GM12878 (cell line): ENCODE measurements around the gene MYRF. TPM values are rescaled to one million over a fixed set of nuclear protein-coding genes. Genes with fewer than 3 reads are reported as not detected.

Experiments used
- ATAC-seq: fragments of 200-7000 bp; cut with Tn5 transposase; 3 replicates; pipeline ENCODE4 v1.9.1; 2020; ENCODE audit warnings: mild to moderate bottlenecking, moderate library complexity
- BruUV-seq: library from RNA; stranded (reverse); fragments of 400-500 nt; replicated peaks from 2 replicates; lab custom pipeline; 2021; lab: Mats Ljungman, UMichigan
- CTCF ChIA-PET: fragments of 300-600 bp; sonication (Branson Sonifier 250); formaldehyde crosslinking; extraction: SDS; loops from one replicate; lab custom pipeline; 2021; ENCODE audit warnings: inconsistent platforms; lab: Yijun Ruan, JAX
- POLR2A ChIA-PET: fragments of 350-600 bp; formaldehyde crosslinking; extraction: SDS; loops from one replicate; lab custom pipeline; 2021; ENCODE audit warnings: inconsistent platforms; lab: Charles Lee
- RAD21 ChIA-PET: fragments of 300-600 bp; sonication (Branson Sonifier 250); formaldehyde crosslinking; loops from one replicate; lab custom pipeline; 2023; ENCODE audit warnings: antibody characterized with exemption; ENCODE audit not compliant: unreplicated experiment; lab: Charles Lee
- SMC1A ChIA-PET: fragments of 300-600 bp; sonication (Branson Sonifier 250); formaldehyde crosslinking; loops from one replicate; lab custom pipeline; 2023; ENCODE audit not compliant: unreplicated experiment, uncharacterized antibody; lab: Charles Lee
- DNase-seq: peaks from one replicate; pipeline ENCODE4 v3.0.0-alpha.2; 2011; ENCODE audit warnings: low read depth, low spot score
- FAIRE-seq: peaks from 3 replicates; lab custom pipeline; 2011; peaks lifted over from hg19 to GRCh38; lab: Jason Lieb, UNC
- H2AFZ ChIP-seq: 2 replicates; pipeline ENCODE4 v1.6.0; 2011; ENCODE audit warnings: low read depth, low read length, control low read depth; ENCODE audit not compliant: control insufficient read depth
- H3K27ac ChIP-seq: 2 replicates; pipeline ENCODE4 v1.5.1; 2011; ENCODE audit warnings: control low read depth; ENCODE audit not compliant: control insufficient read depth, insufficient read depth
- H3K27me3 ChIP-seq, 2 experiments: replicated peaks in 1 of 2; 2 replicates each; pipeline versions ENCODE4 v1.6.0 to v1.6.1; 2011; ENCODE audit warnings: low read length in 1 of 2; ENCODE audit not compliant: control insufficient read depth in 2 of 2, insufficient read depth in 2 of 2
- H3K36me3 ChIP-seq, 2 experiments: 2 replicates each; pipeline ENCODE4 v1.5.1; 2011; ENCODE audit warnings: low read length in 1 of 2; ENCODE audit not compliant: control insufficient read depth in 2 of 2, insufficient read depth in 2 of 2
- H3K4me1 ChIP-seq: 2 replicates; pipeline ENCODE4 v1.6.1; 2011; ENCODE audit warnings: mild to moderate bottlenecking, low read length, moderate library complexity, mixed read lengths; ENCODE audit not compliant: control insufficient read depth, insufficient read depth
- H3K4me2 ChIP-seq: 2 replicates; pipeline ENCODE4 v1.6.0; 2011; ENCODE audit warnings: control low read depth; ENCODE audit not compliant: control insufficient read depth, insufficient read depth
- H3K4me3 ChIP-seq: fragments of 200-600 bp; sonication (generic); 2 replicates; pipeline ENCODE4 v1.5.1; 2016
- H3K79me2 ChIP-seq: 2 replicates; pipeline ENCODE4 v1.6.0; 2011; ENCODE audit warnings: low read length; ENCODE audit not compliant: control insufficient read depth, insufficient read depth
- H3K9ac ChIP-seq: 2 replicates; pipeline ENCODE4 v1.8.0; 2011; ENCODE audit warnings: low read length, control low read depth, mixed read lengths; ENCODE audit not compliant: control insufficient read depth, insufficient read depth
- H3K9me3 ChIP-seq: replicated peaks from 3 replicates; pipeline ENCODE4 v1.5.1; 2011; ENCODE audit warnings: mild to moderate bottlenecking, low read length; ENCODE audit not compliant: control insufficient read depth, insufficient read depth
- H4K20me1 ChIP-seq: 2 replicates; pipeline ENCODE4 v1.6.0; 2011; ENCODE audit not compliant: control insufficient read depth, insufficient read depth
- BMI1 ChIP-seq: fragments of 450-650 bp; IDR thresholded peaks from 2 replicates; pipeline ENCODE4 v1.6.1; 2016; ENCODE audit warnings: mild to moderate bottlenecking, moderate library complexity, borderline replicate concordance
- EED ChIP-seq: sonication (generic); IDR thresholded peaks from 2 replicates; pipeline ENCODE4 v1.6.1; 2016; ENCODE audit warnings: antibody characterized with exemption, low read depth
- ETV6 ChIP-seq, 2 experiments: fragments of 450-650 bp in 1 of 2; IDR thresholded peaks in 1 of 2; conservative IDR thresholded peaks in 1 of 2; 2 replicates each; pipeline ENCODE4 v1.6.1; 2014; ENCODE audit warnings: antibody characterized with exemption in 1 of 2, borderline replicate concordance in 1 of 2, low read depth in 1 of 2, mild to moderate bottlenecking in 1 of 2, moderate library complexity in 1 of 2
- HDGF ChIP-seq: fragments of 450-650 bp; IDR thresholded peaks from 2 replicates; pipeline ENCODE4 v1.6.1; 2016; ENCODE audit warnings: antibody characterized with exemption
- IKZF1 ChIP-seq: fragments of 450-650 bp; conservative IDR thresholded peaks from 2 replicates; pipeline ENCODE4 v1.6.1; 2017; ENCODE audit warnings: antibody characterized with exemption, mild to moderate bottlenecking
- IRF4 ChIP-seq: IDR thresholded peaks from 2 replicates; pipeline ENCODE4 v1.6.1; 2011; ENCODE audit warnings: low read depth, low read length
- NBN ChIP-seq: fragments of 450-650 bp; IDR thresholded peaks from 2 replicates; pipeline ENCODE4 v1.6.1; 2016
- RAD21 ChIP-seq: IDR thresholded peaks from 2 replicates; pipeline ENCODE4 v1.6.1; 2011; ENCODE audit warnings: mild to moderate bottlenecking, low read depth, low read length, moderate library complexity; ENCODE audit not compliant: insufficient read depth
- RCOR1 ChIP-seq: conservative IDR thresholded peaks from 2 replicates; pipeline ENCODE4 v1.6.1; 2012; ENCODE audit warnings: low read depth, low read length, improper control_type of control experiment
- TARDBP ChIP-seq: IDR thresholded peaks from 2 replicates; pipeline ENCODE4 v1.6.1; 2016; ENCODE audit warnings: borderline replicate concordance
- ZNF217 ChIP-seq: fragments of 450-650 bp; IDR thresholded peaks from 2 replicates; pipeline ENCODE4 v1.6.1; 2017; ENCODE audit warnings: antibody characterized with exemption, mild to moderate bottlenecking
- WGBS: methylation state at CpG from one replicate; pipeline ENCODE4 v1.1.6; 2016; ENCODE audit warnings: low lambda C conversion rate; ENCODE audit not compliant: insufficient replicate concordance, insufficient coverage; ENCODE audit errors: missing lambda C conversion rate; 5-methylcytosine and 5-hydroxymethylcytosine counted together
- in situ Hi-C: fragments of 300-500 bp; cut with MboI; formaldehyde crosslinking; loops from 9 replicates; pipeline ENCODE4 v1.14.3; 2018; ENCODE audit warnings: mixed read lengths
- intact Hi-C: fragments of 100-400 bp; cut with micrococcal nuclease; formaldehyde crosslinking; loops from one replicate; pipeline ENCODE4 v1.14.2; 2022; ENCODE audit not compliant: unreplicated experiment
- polyA plus RNA-seq, 11 experiments: library from polyadenylated mRNA; depleted of rRNA in 4 of 11; unstranded in 6 of 11; stranded (reverse) in 5 of 11; fragments of >200 nt; fragmentation: Nextera tagmentation in 4 of 11; fragmentation: Illumina TruSeq in 1 of 11; extraction: Ambion mirVana in 4 of 11; extraction: Trizol in 1 of 11; gene quantifications; 1 replicate in 1 of 11; 2 replicates in 10 of 11; pipeline versions ENCODE4 v1.2.1 to v1.2.3, GENCODE V29; 2011 to 2016; ENCODE audit warnings: inconsistent platforms in 2 of 11, missing spikeins in 2 of 11, low read depth in 1 of 11
- total RNA-seq, 4 experiments: library from RNA; depleted of rRNA in 3 of 4; stranded (reverse); fragments of >200 nt in 3 of 4; fragmentation: Illumina TruSeq in 1 of 4; extraction: Trizol in 1 of 4; gene quantifications; 2 replicates each; pipeline versions ENCODE4 v1.2.1 to v1.2.3, GENCODE V29; 2013 to 2021
- TF ChIP-seq, protein P1 (sequence below): IDR thresholded peaks from 2 replicates; pipeline ENCODE4 v1.6.1; 2011; ENCODE audit warnings: borderline replicate concordance, low read depth, mild to moderate bottlenecking, moderate library complexity, low read length; ENCODE audit not compliant: insufficient read depth, poor library complexity, severe bottlenecking

Gene MYRF
- total and polyA plus RNA-seq, 10 of the 15 experiments (the other 5 are each of a cell fraction or from before 2014, with no cell fraction given) = 0.27 to 15.6 (median 0.89) TPM

DNA sequence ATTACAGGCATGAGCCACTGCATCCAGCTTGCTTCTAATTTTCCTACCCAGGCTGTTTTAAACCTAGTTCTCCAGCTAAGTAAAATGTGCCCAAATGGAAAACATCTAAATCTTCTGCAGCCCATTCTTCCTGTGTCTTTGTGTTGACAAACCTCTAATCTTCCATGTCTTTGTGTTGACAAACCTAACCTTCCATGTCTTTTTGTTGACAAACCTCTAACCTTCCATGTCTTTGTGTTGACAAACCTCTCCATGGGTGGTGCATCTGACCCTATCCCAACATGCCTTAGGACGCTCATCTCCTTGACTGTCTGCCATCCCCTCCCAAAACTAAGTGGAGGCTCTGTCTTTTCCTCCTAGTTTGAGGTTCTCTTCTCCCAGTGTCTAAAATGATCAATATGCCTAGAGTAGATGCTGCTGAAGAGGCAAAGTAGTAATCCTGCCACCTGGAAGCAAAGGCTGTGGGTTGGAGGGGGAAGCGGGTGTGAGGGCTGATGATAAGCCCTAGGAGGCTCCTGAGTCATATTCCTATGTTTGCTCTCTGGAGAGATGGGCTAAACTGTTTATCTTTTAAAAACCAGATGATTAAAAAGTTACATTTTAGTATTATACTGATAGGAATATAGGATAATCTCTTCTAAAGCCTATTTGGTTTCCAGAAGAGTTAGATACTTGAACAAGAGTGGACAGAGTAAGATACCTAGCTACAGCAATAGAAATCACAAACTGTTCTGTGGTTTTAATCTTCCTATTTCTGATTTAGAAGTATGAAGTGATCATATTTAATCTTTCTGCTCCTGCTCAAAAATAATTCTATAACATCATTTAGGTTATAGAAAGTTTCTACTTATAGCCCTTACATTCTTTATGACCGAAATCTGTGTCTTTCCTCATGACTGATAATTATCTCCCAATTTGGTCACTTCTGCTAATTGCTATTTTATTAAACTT is 48.2 kb downstream of the MYRF start:
- FAIRE-seq (no peak), ATAC-seq (no peak), DNase-seq (no peak)
- Histone ChIP-seq H3K4me1 (no peaks in the 10 kb centered on the region; the same call in 1 of the 2 replicates), H3K4me3 (no peak overlapping the region), H3K79me2 (peaks cover 32% of the 10 kb centered on the region), H3K9ac (no peak overlapping the region), H3K36me3 (peaks cover 13 to 14% of the 10 kb centered on the region in 2 experiments; a peak in 3 of 4 replicates), H3K27me3 (no peaks in the 10 kb centered on the region), H3K9me3 (no peaks in the 10 kb centered on the region), H4K20me1 (no peaks in the 10 kb centered on the region), H3K4me2 (no peak overlapping the region), H3K27ac (no peak overlapping the region), H2AFZ (no peak overlapping the region)
- ChIA-PET RAD21 (interaction anchor here (0.9 to 4.2 kb wide), 5 partner anchors 8 to 308 kb away, joined by 3 to 51 read pairs (median 3); partner anchors contain the start of genes FEN1 and TMEM258), POLR2A (interaction anchor here (0.7 to 7.0 kb wide), 3 partner anchors 8 to 171 kb away, joined by 3 to 77 read pairs (median 3); partner anchors contain the start of genes FADS1, FEN1 and TMEM258), CTCF (interaction anchor here (1.0 to 12.7 kb wide), 9 partner anchors 13 to 307 kb away, joined by 3 to 188 read pairs (median 118); partner anchors contain the start of genes BEST1 and FADS1), SMC1A (interaction anchor here (0.7 to 6.0 kb wide), 7 partner anchors 11 to 281 kb away, joined by 3 to 79 read pairs (median 9); partner anchors contain the start of gene FADS2)
- BruUV-seq = no TSS peak
- no peak for TF ChIP-seq IRF4
- no peak for TF ChIP-seq BMI1
- TF ChIP-seq ETV6 (conservative IDR thresholded peaks at IDR 0.05 in 1 of 2, IDR thresholded peaks at IDR 0.05 in 1 of 2; ENCODE audit: borderline replicate concordance in 1 of 2, low read depth in 1 of 2) = no peak
- no peak for TF ChIP-seq HDGF
- no peak for TF ChIP-seq RAD21
- TF ChIP-seq, protein P1, sequence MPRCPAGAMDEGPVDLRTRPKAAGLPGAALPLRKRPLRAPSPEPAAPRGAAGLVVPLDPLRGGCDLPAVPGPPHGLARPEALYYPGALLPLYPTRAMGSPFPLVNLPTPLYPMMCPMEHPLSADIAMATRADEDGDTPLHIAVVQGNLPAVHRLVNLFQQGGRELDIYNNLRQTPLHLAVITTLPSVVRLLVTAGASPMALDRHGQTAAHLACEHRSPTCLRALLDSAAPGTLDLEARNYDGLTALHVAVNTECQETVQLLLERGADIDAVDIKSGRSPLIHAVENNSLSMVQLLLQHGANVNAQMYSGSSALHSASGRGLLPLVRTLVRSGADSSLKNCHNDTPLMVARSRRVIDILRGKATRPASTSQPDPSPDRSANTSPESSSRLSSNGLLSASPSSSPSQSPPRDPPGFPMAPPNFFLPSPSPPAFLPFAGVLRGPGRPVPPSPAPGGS = no peak
- TF ChIP-seq TARDBP = no peak
- TF ChIP-seq EED = no peak
- no peak for TF ChIP-seq ZNF217
- TF ChIP-seq RCOR1 = no peak
- no peak for TF ChIP-seq NBN
- TF ChIP-seq IKZF1 = no peak
- intact Hi-C loops = no loop called here
- WGBS = 83% methylated on average over 3 of the region's 3 CpGs
- in situ Hi-C loops = no loop called here
